ENCODE results near the gene CALN1. TPM values are rescaled to one million over a fixed set of nuclear protein-coding genes. Genes with fewer than 3 reads are reported as not detected.

CALN1 gene
- polyA plus RNA-seq, 1 donor (not counting 4 experiments of a cell fraction or from before 2014, with no cell fraction given) = not detected

GRCh38 chr7:72159911-72160310 lies 252.2 kb downstream of the CALN1 start:
- no peak overlapping the region for H3K27ac ChIP-seq (ENCODE audit: control insufficient read depth, insufficient read depth, low read length)
- H3K9ac ChIP-seq (ENCODE audit: control insufficient read depth, extremely low read depth, insufficient read depth, low read length) = no peak overlapping the region
- no peak overlapping the region for H2AFZ ChIP-seq (ENCODE audit: control insufficient read depth, low read length)
- no peaks in the 10 kb centered on the region for H3K9me3 ChIP-seq (ENCODE audit: control insufficient read depth, low read depth, low read length)
- H3K4me2 ChIP-seq (ENCODE audit: control insufficient read depth, extremely low read depth, insufficient read depth, low read depth, low read length) = no peak overlapping the region
- H3K79me2 ChIP-seq (ENCODE audit: control insufficient read depth, insufficient read depth, low read length) = no peaks in the 10 kb centered on the region
- no peak for TF ChIP-seq CTCF (optimal IDR thresholded peaks at IDR 0.05 in 1 of 3, IDR thresholded peaks at IDR 0.05 in 1 of 3, conservative IDR thresholded peaks at IDR 0.05 in 1 of 3; ENCODE audit: extremely low read depth in 1 of 3, insufficient read depth in 2 of 3, low read length in 3 of 3)
- TF ChIP-seq EZH2 (IDR thresholded peaks at IDR 0.05; ENCODE audit: low read length) = no peak
- no peaks in the 10 kb centered on the region for H3K36me3 ChIP-seq (ENCODE audit: control insufficient read depth in 2 of 2, extremely low read depth in 1 of 2, insufficient read depth in 2 of 2, low read length in 2 of 2)
- DNase-seq (ENCODE audit: low read depth, low spot score) (no peak), FAIRE-seq (no peak)
- H4K20me1 ChIP-seq (ENCODE audit: control insufficient read depth, extremely low read depth, insufficient read depth, low read length) = no peaks in the 10 kb centered on the region
- no peaks in the 10 kb centered on the region for H3K4me1 ChIP-seq (ENCODE audit: control insufficient read depth, extremely low read depth, insufficient read depth, low read length)
- H3K9me1 ChIP-seq (ENCODE audit: control insufficient read depth, extremely low read depth, insufficient read depth, low read length) = no peaks in the 10 kb centered on the region
- dilution Hi-C loops (cut with MboI; ENCODE audit: extremely low pct_ligation_motif_present, low sequenced_read_pairs) = no loop called here
- no peaks in the 10 kb centered on the region for H3K27me3 ChIP-seq (ENCODE audit: control insufficient read depth, extremely low read depth, insufficient read depth, low read length)
- no peak overlapping the region for H3K4me3 ChIP-seq (ENCODE audit: control insufficient read depth in 2 of 3, extremely low read depth in 1 of 3, insufficient read depth in 2 of 3, low read depth in 1 of 3, low read length in 3 of 3)

GRCh38 chr7:72156671-72157070 lies 255.5 kb downstream of the CALN1 start:
- DNase-seq (ENCODE audit: low read depth, low spot score) (no peak), FAIRE-seq (no peak)
- Histone ChIP-seq H3K9me3 (ENCODE audit: control insufficient read depth, low read depth, low read length) (no peaks in the 10 kb centered on the region), H3K27me3 (ENCODE audit: control insufficient read depth, extremely low read depth, insufficient read depth, low read length) (no peaks in the 10 kb centered on the region), H3K27ac (ENCODE audit: control insufficient read depth, insufficient read depth, low read length) (no peak overlapping the region), H3K4me2 (ENCODE audit: control insufficient read depth, extremely low read depth, insufficient read depth, low read depth, low read length) (no peak overlapping the region), H3K79me2 (ENCODE audit: control insufficient read depth, insufficient read depth, low read length) (no peaks in the 10 kb centered on the region), H3K4me1 (ENCODE audit: control insufficient read depth, extremely low read depth, insufficient read depth, low read length) (no peaks in the 10 kb centered on the region), H4K20me1 (ENCODE audit: control insufficient read depth, extremely low read depth, insufficient read depth, low read length) (no peaks in the 10 kb centered on the region), H3K9me1 (ENCODE audit: control insufficient read depth, extremely low read depth, insufficient read depth, low read length) (no peaks in the 10 kb centered on the region), H2AFZ (ENCODE audit: control insufficient read depth, low read length) (no peak overlapping the region), H3K4me3 (ENCODE audit: control insufficient read depth in 2 of 3, extremely low read depth in 1 of 3, insufficient read depth in 2 of 3, low read depth in 1 of 3, low read length in 3 of 3) (no peak overlapping the region), H3K36me3 (ENCODE audit: control insufficient read depth in 2 of 2, extremely low read depth in 1 of 2, insufficient read depth in 2 of 2, low read length in 2 of 2) (no peaks in the 10 kb centered on the region), H3K9ac (ENCODE audit: control insufficient read depth, extremely low read depth, insufficient read depth, low read length) (no peak overlapping the region)
- TF ChIP-seq EZH2 (IDR thresholded peaks at IDR 0.05; ENCODE audit: low read length) = no peak
- TF ChIP-seq CTCF (optimal IDR thresholded peaks at IDR 0.05 in 1 of 3, IDR thresholded peaks at IDR 0.05 in 1 of 3, conservative IDR thresholded peaks at IDR 0.05 in 1 of 3; ENCODE audit: extremely low read depth in 1 of 3, insufficient read depth in 2 of 3, low read length in 3 of 3) = no peak
- dilution Hi-C loops (cut with MboI; ENCODE audit: extremely low pct_ligation_motif_present, low sequenced_read_pairs) = no loop called here
